IMR-90 (cell line): ENCODE results near the gene AGBL2. TPM values are rescaled to one million over a fixed set of nuclear protein-coding genes. Genes with fewer than 3 reads are reported as not detected.

Experiments
- ATAC-seq: fragments of 200-7000 bp; cut with Tn5 transposase; 2 replicates; pipeline ENCODE4 v1.9.1; 2020; ENCODE audit warnings: low read depth, mild to moderate bottlenecking, moderate library complexity
- BruUV-seq: library from RNA; stranded (reverse); fragments of 400-500 nt; replicated peaks from 2 replicates; lab custom pipeline; 2021; lab: Mats Ljungman, UMichigan
- CTCF ChIA-PET: fragments of 300-600 bp; formaldehyde crosslinking; extraction: SDS; loops from one replicate; lab custom pipeline; 2021; ENCODE audit warnings: antibody characterized with exemption; lab: Yijun Ruan, JAX
- POLR2A ChIA-PET: fragments of 300-600 bp; sonication (Branson Sonifier 250); formaldehyde crosslinking; loops from one replicate; lab custom pipeline; 2022; ENCODE audit warnings: antibody characterized with exemption; ENCODE audit not compliant: unreplicated experiment; lab: Charles Lee
- DNase-seq: peaks from one replicate; pipeline ENCODE4 v3.0.0; 2013
- H2AFZ ChIP-seq: replicated peaks from 2 replicates; pipeline ENCODE3; 2013; ENCODE audit warnings: low read length, mild to moderate bottlenecking; ENCODE audit not compliant: poor library complexity
- H2AK5ac ChIP-seq: 2 replicates; pipeline ENCODE4 v1.6.1; 2013; ENCODE audit warnings: low read depth, low read length, inconsistent platforms
- H2AK9ac ChIP-seq: replicated peaks from 2 replicates; pipeline ENCODE3; 2013; ENCODE audit warnings: mild to moderate bottlenecking, low read depth, low read length, moderate library complexity; ENCODE audit not compliant: poor library complexity
- H2BK120ac ChIP-seq: 2 replicates; pipeline ENCODE4 v1.6.1; 2013; ENCODE audit warnings: low read depth, low read length, inconsistent platforms
- H2BK15ac ChIP-seq: 3 replicates; pipeline ENCODE4 v1.6.1; 2013; ENCODE audit warnings: low read depth, low read length, inconsistent platforms
- H2BK20ac ChIP-seq: 2 replicates; pipeline ENCODE4 v1.6.1; 2013; ENCODE audit warnings: low read depth, mild to moderate bottlenecking, inconsistent platforms, low read length, moderate library complexity
- H2BK5ac ChIP-seq: 2 replicates; pipeline ENCODE4 v1.6.1; 2013; ENCODE audit warnings: mild to moderate bottlenecking, low read depth, low read length, inconsistent platforms; ENCODE audit not compliant: poor library complexity, severe bottlenecking
- H3K14ac ChIP-seq: replicated peaks from 2 replicates; pipeline ENCODE4 v1.6.1; 2013; ENCODE audit warnings: low read depth, low read length, inconsistent platforms
- H3K18ac ChIP-seq: 2 replicates; pipeline ENCODE4 v1.6.1; 2013; ENCODE audit warnings: low read depth, low read length, control low read depth
- H3K23ac ChIP-seq: 2 replicates; pipeline ENCODE4 v1.6.1; 2013; ENCODE audit warnings: low read depth, low read length, inconsistent platforms
- H3K27ac ChIP-seq: 2 replicates; pipeline ENCODE4 v1.5.1; 2013; ENCODE audit warnings: mild to moderate bottlenecking, control low read depth, low read length; ENCODE audit not compliant: insufficient read depth
- H3K27me3 ChIP-seq: 2 replicates; pipeline ENCODE4 v1.6.1; 2013; ENCODE audit warnings: low read length; ENCODE audit not compliant: control insufficient read depth, insufficient read depth
- H3K36me3 ChIP-seq: 2 replicates; pipeline ENCODE4 v1.6.1; 2013; ENCODE audit warnings: low read length, mixed read lengths; ENCODE audit not compliant: control insufficient read depth, insufficient read depth
- H3K4ac ChIP-seq: 2 replicates; pipeline ENCODE4 v1.6.1; 2013; ENCODE audit warnings: low read depth, low read length, inconsistent platforms
- H3K4me1 ChIP-seq: 2 replicates; pipeline ENCODE4 v1.6.1; 2013; ENCODE audit warnings: low read length, mixed read lengths; ENCODE audit not compliant: control insufficient read depth, insufficient read depth
- H3K4me2 ChIP-seq: 2 replicates; pipeline ENCODE4 v1.6.1; 2013; ENCODE audit warnings: low read depth, mild to moderate bottlenecking, control low read depth, low read length, moderate library complexity
- H3K4me3 ChIP-seq: 2 replicates; pipeline ENCODE4 v1.5.1; 2013; ENCODE audit warnings: low read depth, mild to moderate bottlenecking, control low read depth, low read length, moderate library complexity; ENCODE audit not compliant: insufficient read depth
- H3K56ac ChIP-seq: 2 replicates; pipeline ENCODE4 v1.6.1; 2013; ENCODE audit warnings: low read length, inconsistent platforms; ENCODE audit not compliant: insufficient read depth; ENCODE audit errors: extremely low read depth
- H3K79me1 ChIP-seq, 2 experiments: 2 replicates each; pipeline ENCODE4 v1.6.1; 2013; ENCODE audit warnings: low read length in 2 of 2, inconsistent platforms in 1 of 2, low read depth in 1 of 2
- H3K9ac ChIP-seq: 2 replicates; pipeline ENCODE4 v1.6.1; 2013; ENCODE audit warnings: low read depth, low read length, control low read depth
- H3K9me1 ChIP-seq: 2 replicates; pipeline ENCODE4 v1.6.1; 2013; ENCODE audit warnings: low read length, inconsistent platforms; ENCODE audit not compliant: insufficient read depth
- H3K9me3 ChIP-seq: 2 replicates; pipeline ENCODE4 v1.6.1; 2013; ENCODE audit warnings: low read length; ENCODE audit not compliant: control insufficient read depth, insufficient read depth
- H4K20me1 ChIP-seq: 2 replicates; pipeline ENCODE4 v1.6.1; 2013; ENCODE audit warnings: low read length, inconsistent platforms; ENCODE audit not compliant: insufficient read depth
- H4K5ac ChIP-seq: 2 replicates; pipeline ENCODE4 v1.6.1; 2013; ENCODE audit warnings: mild to moderate bottlenecking, low read depth, low read length, control low read depth
- H4K8ac ChIP-seq, 2 experiments: 2 replicates each; pipeline ENCODE4 v1.6.1; 2013; ENCODE audit warnings: low read depth in 2 of 2, low read length in 2 of 2, control low read depth in 1 of 2, inconsistent platforms in 1 of 2
- H4K91ac ChIP-seq: 2 replicates; pipeline ENCODE4 v1.6.1; 2013; ENCODE audit warnings: low read depth, low read length, inconsistent platforms; ENCODE audit not compliant: insufficient read depth
- CHD1 ChIP-seq: IDR thresholded peaks from 2 replicates; pipeline ENCODE4 v1.6.1; 2012; ENCODE audit warnings: low read depth, low read length, improper control_type of control experiment
- MAZ ChIP-seq: IDR thresholded peaks from 2 replicates; pipeline ENCODE4 v1.6.1; 2012; ENCODE audit warnings: low read depth, mild to moderate bottlenecking, low read length, improper control_type of control experiment, moderate library complexity, borderline replicate concordance
- RAD21 ChIP-seq: IDR thresholded peaks from 2 replicates; pipeline ENCODE4 v1.6.1; 2012; ENCODE audit warnings: low read length, improper control_type of control experiment
- USF2 ChIP-seq: fragments of 150-350 bp; IDR thresholded peaks from 2 replicates; pipeline ENCODE4 v1.6.1; 2017; ENCODE audit warnings: mild to moderate bottlenecking, antibody characterized with exemption, low read length, low read depth
- WGBS, 2 experiments: methylation state at CpG; one replicate each; pipeline versions ENCODE4 v1.1.5 to v1.1.7; 2013; ENCODE audit warnings: missing lambda C conversion rate in 2 of 2; ENCODE audit not compliant: insufficient read length in 1 of 2; ENCODE audit errors: extremely low coverage in 2 of 2; 5-methylcytosine and 5-hydroxymethylcytosine counted together
- dilution Hi-C: fragments of 300-500 bp; cut with HindIII; formaldehyde crosslinking; loops from one replicate; pipeline ENCODE4 v1.14.3; 2018; ENCODE audit warnings: low sequenced_read_pairs; ENCODE audit not compliant: unreplicated experiment
- in situ Hi-C: fragments of 300-500 bp; cut with MboI; formaldehyde crosslinking; loops from 3 replicates; pipeline ENCODE4 v1.14.3; 2019; ENCODE audit warnings: low sequenced_read_pairs, inconsistent platforms, mixed read lengths
- intact Hi-C: fragments of 100-400 bp; cut with micrococcal nuclease; formaldehyde crosslinking; loops from 2 replicates; pipeline ENCODE4 v1.10.0; 2022
- polyA plus RNA-seq, 3 experiments: library from polyadenylated mRNA; depleted of rRNA; stranded (reverse); fragments of >200 nt; gene quantifications; 2 replicates each; pipeline ENCODE4 v1.2.3, GENCODE V29; 2012; ENCODE audit warnings: low replicate concordance in 1 of 3
- total RNA-seq: library from RNA; depleted of rRNA; stranded (reverse); fragments of >200 nt; gene quantifications from 2 replicates; pipeline ENCODE4 v1.2.3, GENCODE V29; 2012

The AGBL2 gene
- total and polyA plus RNA-seq, 2 of the 4 experiments (the other 2 are of a cell fraction) = 0.36 to 1.2 TPM

GRCh38 chr11:47716692-47717091 is 1.5 kb upstream of the AGBL2 start:
- Histone ChIP-seq H2BK120ac (no peak overlapping the region), H4K8ac (no peak overlapping the region), H3K14ac (no peak overlapping the region), H2BK20ac (no peak overlapping the region), H2BK5ac (no peak overlapping the region), H3K23ac (no peak overlapping the region), H3K4me3 (no peak overlapping the region), H3K36me3 (peaks cover 26% of the 10 kb centered on the region), H2BK15ac (no peak overlapping the region), H2AK5ac (no peak overlapping the region), H3K4me2 (no peak overlapping the region), H3K27ac (no peak overlapping the region), H3K18ac (no peak overlapping the region), H3K9me1 (0 out of 2 replicates have a peak, but pooled peaks cover 4% of the 10 kb centered on the region), H3K9me3 (no peaks in the 10 kb centered on the region), H4K91ac (no peak overlapping the region), H2AFZ (no peak overlapping the region), H3K4ac (no peak overlapping the region), H4K5ac (no peak overlapping the region), H3K9ac (no peak overlapping the region), H2AK9ac (no peak overlapping the region), H3K27me3 (no peaks in the 10 kb centered on the region), H3K56ac (no peak overlapping the region), H3K4me1 (no peaks in the 10 kb centered on the region; the same call in 1 of the 2 replicates), H3K79me1 (peaks cover 3 to 11% of the 10 kb centered on the region in 2 experiments; a peak in 2 of 4 replicates), H4K20me1 (no peaks in the 10 kb centered on the region)
- DNase-seq = no peak
- no peak for ATAC-seq
- in situ Hi-C loops = no loop called here
- BruUV-seq = TSS peak; percentile 97
- ChIA-PET CTCF (interaction anchor here (0.6 kb wide), 1 partner anchor 10 kb away, joined by 5 read pairs; no protein-coding TSS in a partner anchor), POLR2A (no interaction called here)
- WGBS, 2 experiments = 80% methylated on average over 1 of the region's 5 CpGs; no CpG with 5 or more reads in 1 of the 2 experiments
- dilution Hi-C loops = no loop called here
- intact Hi-C loops = no loop called here
- TF ChIP-seq MAZ = no peak
- TF ChIP-seq RAD21 = no peak
- TF ChIP-seq CHD1 = no peak
- TF ChIP-seq USF2 = no peak
